ENCODE data around the gene NLRP9. TPM values are rescaled to one million over a fixed set of nuclear protein-coding genes. Genes with fewer than 3 reads are reported as not detected.

Gene NLRP9
- total and polyA plus RNA-seq, 8 donors: 0.08 TPM; not detected in 7

GRCh38 chr19:55674841-55675660 is 63.2 kb downstream of the NLRP9 start, which contains the start of gene EPN1:
TSS of gene EPN1 (plus strand) at chr19:55675226. CDS start at chr19:55678628, 3,402 bp downstream.
- intact Hi-C loops (cut with DNase I): no loop called here
- H3K9me3 ChIP-seq: no peaks in the 10 kb centered on the region
- peak within 1 kb of the TSS; percentile 86 to 90 for H3K27ac ChIP-seq
- H3K4me3 ChIP-seq: peak within 1 kb of the TSS; percentile 68 to 81
- H3K27me3 ChIP-seq: no peaks in the 10 kb centered on the region
- peak; percentile 95 for ATAC-seq
- peaks cover 0 to 66% of the 10 kb centered on the region in 2 donors for H3K36me3 ChIP-seq
- peak; percentile 93 to 99 (median 98) for DNase-seq
- peaks cover 17 to 56% of the 10 kb centered on the region in 2 donors for H3K4me1 ChIP-seq
- TF ChIP-seq CTCF (IDR thresholded peaks at IDR 0.05): no peak

- TF ChIP-seq CTCF (IDR thresholded peaks at IDR 0.05): no peak
Observed at GRCh38 chr19:55674459-55674840, 63.8 kb downstream of the NLRP9 start.

GRCh38 chr19:55673889-55674288 is 64.3 kb downstream of the NLRP9 start:
- Histone ChIP-seq H3K4me3 (no peak overlapping the region), H3K9me3 (no peaks in the 10 kb centered on the region), H3K36me3 (peaks cover 0 to 66% of the 10 kb centered on the region in 2 donors), H3K27me3 (no peaks in the 10 kb centered on the region), H3K4me1 (peaks cover 17 to 45% of the 10 kb centered on the region in 2 donors), H3K27ac (no peak overlapping the region)
- DNase-seq (peak in 1 of 4 donors; percentile 35), ATAC-seq (no peak)
- intact Hi-C loops (cut with DNase I): no loop called here
- no peak for TF ChIP-seq CTCF (IDR thresholded peaks at IDR 0.05)

More at GRCh38 chr19:55674459-55674840, 63.8 kb downstream of the NLRP9 start:
- DNase-seq (no peak), ATAC-seq (no peak)
- Histone ChIP-seq H3K27me3 (no peaks in the 10 kb centered on the region), H3K4me1 (peaks cover 17 to 50% of the 10 kb centered on the region in 2 donors), H3K27ac (peak overlapping the region; percentile 86 to 90), H3K9me3 (no peaks in the 10 kb centered on the region), H3K36me3 (peaks cover 0 to 66% of the 10 kb centered on the region in 2 donors), H3K4me3 (peak overlapping the region; percentile 68 to 81)
- intact Hi-C loops (cut with DNase I): no loop called here

- intact Hi-C loops (cut with DNase I): no loop called here
- ATAC-seq (no peak), DNase-seq (peak in 1 of 4 donors; percentile 70)
- Histone ChIP-seq H3K36me3 (peaks cover 0 to 66% of the 10 kb centered on the region in 2 donors), H3K4me1 (peaks cover 17 to 40% of the 10 kb centered on the region in 2 donors), H3K27me3 (no peaks in the 10 kb centered on the region), H3K9me3 (no peaks in the 10 kb centered on the region), H3K4me3 (no peak overlapping the region), H3K27ac (no peak overlapping the region)
- no peak for TF ChIP-seq CTCF (IDR thresholded peaks at IDR 0.05)
Observed at GRCh38 chr19:55673465-55673864, 64.7 kb downstream of the NLRP9 start.

- DNase-seq: no peak
- intact Hi-C loops (cut with DNase I): no loop called here
- TF ChIP-seq CTCF (IDR thresholded peaks at IDR 0.05): no peak
- H3K27ac ChIP-seq: no peak overlapping the region
- H3K27me3 ChIP-seq: no peaks in the 10 kb centered on the region
- H3K4me3 ChIP-seq: no peak overlapping the region
- peaks cover 0 to 70% of the 10 kb centered on the region in 2 donors for H3K36me3 ChIP-seq
- H3K4me1 ChIP-seq: peaks cover 16 to 30% of the 10 kb centered on the region in 2 donors
- no peak for ATAC-seq
- H3K9me3 ChIP-seq: no peaks in the 10 kb centered on the region
Observed at GRCh38 chr19:55672418-55672817, 65.8 kb downstream of the NLRP9 start.
